Neural cell (in vitro differentiated cells): ENCODE measurements around the gene TNFRSF12A. TPM values are rescaled to one million over a fixed set of nuclear protein-coding genes. Genes with fewer than 3 reads are reported as not detected.

Source experiments
- H2AFZ ChIP-seq: fragments of 200-600, 300-800 bp; sonication (generic), shearing (Covaris generic); 2 replicates; pipeline ENCODE4 v1.6.0; 2014; ENCODE audit warnings: low read depth, mild to moderate bottlenecking, antibody characterized with exemption, low read length, moderate library complexity
- H3F3A ChIP-seq: fragments of 200-600 bp; shearing (Covaris generic); 2 replicates; pipeline ENCODE4 v1.6.1; 2016; ENCODE audit warnings: mild to moderate bottlenecking, moderate library complexity, mixed read lengths, antibody characterized with exemption, low read length; ENCODE audit not compliant: insufficient read depth, poor library complexity, severe bottlenecking
- H3K27ac ChIP-seq: fragments of 200-600, 300-800 bp; sonication (generic), shearing (Covaris generic); 2 replicates; pipeline ENCODE4 v1.5.1; 2014; ENCODE audit warnings: mild to moderate bottlenecking, low read length, moderate library complexity
- H3K27me3 ChIP-seq: fragments of 300-800, 200-600 bp; sonication (generic), shearing (Covaris generic); 2 replicates; pipeline ENCODE4 v1.6.0; 2014; ENCODE audit warnings: mild to moderate bottlenecking, low read depth, low read length, moderate library complexity; ENCODE audit not compliant: insufficient read depth
- H3K36me3 ChIP-seq: fragments of 300-800, 200-600 bp; sonication (generic), shearing (Covaris generic); 2 replicates; pipeline ENCODE4 v1.5.1; 2014; ENCODE audit warnings: mild to moderate bottlenecking, antibody characterized with exemption, low read length, moderate library complexity; ENCODE audit not compliant: insufficient read depth
- H3K4me2 ChIP-seq: fragments of 300-800, 200-600 bp; sonication (generic), shearing (Covaris generic); 2 replicates; pipeline ENCODE4 v1.6.0; 2014; ENCODE audit warnings: mild to moderate bottlenecking, low read length
- H3K4me3 ChIP-seq: fragments of 300-800, 200-600 bp; sonication (generic), shearing (Covaris generic); 2 replicates; pipeline ENCODE4 v1.5.1; 2014; ENCODE audit warnings: mild to moderate bottlenecking, low read length, moderate library complexity
- H3K79me2 ChIP-seq: fragments of 200-600 bp; shearing (Covaris generic); replicated peaks from 2 replicates; pipeline ENCODE4 v1.6.0; 2014; ENCODE audit warnings: mild to moderate bottlenecking, low read length, moderate library complexity; ENCODE audit not compliant: insufficient read depth
- H3K9ac ChIP-seq: fragments of 300-800, 200-600 bp; sonication (generic), shearing (Covaris generic); 2 replicates; pipeline ENCODE4 v1.6.1; 2016; ENCODE audit warnings: mild to moderate bottlenecking, low read length, mixed read lengths
- H3K9me2 ChIP-seq: fragments of 200-600 bp; shearing (Covaris generic); 2 replicates; pipeline ENCODE4 v1.6.1; 2016; ENCODE audit warnings: mild to moderate bottlenecking, low read length, mixed read lengths; ENCODE audit not compliant: insufficient read depth
- H3K9me3 ChIP-seq: fragments of 200-600, 300-800 bp; sonication (generic), shearing (Covaris generic); 2 replicates; pipeline ENCODE4 v1.6.1; 2016; ENCODE audit warnings: mild to moderate bottlenecking, mixed run types, low read length, moderate library complexity, mixed read lengths
- H4K20me1 ChIP-seq: fragments of 200-600 bp; shearing (Covaris generic); 2 replicates; pipeline ENCODE4 v1.6.1; 2016; ENCODE audit warnings: mild to moderate bottlenecking, mixed run types; ENCODE audit not compliant: insufficient read depth
- CTCF ChIP-seq: fragments of 450-650 bp; IDR thresholded peaks from 2 replicates; pipeline ENCODE4 v1.5.1; 2014; ENCODE audit warnings: antibody characterized with exemption, mild to moderate bottlenecking, moderate library complexity; ENCODE audit not compliant: poor library complexity, severe bottlenecking
- EP300 ChIP-seq: fragments of 450-650 bp; conservative IDR thresholded peaks from 2 replicates; pipeline ENCODE4 v1.6.1; 2014; ENCODE audit warnings: antibody characterized with exemption, mild to moderate bottlenecking, moderate library complexity; ENCODE audit not compliant: poor library complexity, severe bottlenecking
- EZH2 ChIP-seq: fragments of 200-600, 300-800 bp; shearing (Covaris generic), sonication (generic); IDR thresholded peaks from 2 replicates; pipeline ENCODE4 v1.6.1; 2014; ENCODE audit warnings: antibody characterized with exemption, low read length, borderline replicate concordance, mild to moderate bottlenecking; ENCODE audit not compliant: insufficient read depth, poor library complexity, severe bottlenecking
- MXI1 ChIP-seq: fragments of 450-650 bp; conservative IDR thresholded peaks from 2 replicates; pipeline ENCODE4 v1.6.1; 2014; ENCODE audit warnings: antibody characterized with exemption, mild to moderate bottlenecking; ENCODE audit not compliant: poor library complexity, severe bottlenecking
- POLR2AphosphoS5 ChIP-seq: IDR thresholded peaks from 2 replicates; pipeline ENCODE4 v1.6.1; 2012
- RAD21 ChIP-seq: fragments of 450-650 bp; conservative IDR thresholded peaks from 2 replicates; pipeline ENCODE4 v1.6.1; 2014; ENCODE audit warnings: antibody characterized with exemption, mild to moderate bottlenecking, moderate library complexity
- REST ChIP-seq: IDR thresholded peaks from 2 replicates; pipeline ENCODE4 v1.6.1; 2012; ENCODE audit warnings: borderline replicate concordance
- SMC3 ChIP-seq: fragments of 450-650 bp; conservative IDR thresholded peaks from 2 replicates; pipeline ENCODE4 v1.6.1; 2014; ENCODE audit warnings: antibody characterized with exemption, mild to moderate bottlenecking, moderate library complexity; ENCODE audit not compliant: poor library complexity
- TAF1 ChIP-seq: IDR thresholded peaks from 2 replicates; pipeline ENCODE4 v1.6.1; 2012; ENCODE audit warnings: low read depth
- polyA plus RNA-seq: library from polyadenylated mRNA; depleted of rRNA; stranded (reverse); fragments of >200 nt; gene quantifications from 2 replicates; pipeline ENCODE4 v1.2.3, GENCODE V29; 2014

The TNFRSF12A gene
- polyA plus RNA-seq, 1 donor from 2014 or later = 2.3 TPM

GRCh38 chr16:3045758-3046640, 25.8 kb downstream of the TNFRSF12A start, which contains the start of gene MMP25:
TSS of gene MMP25 (plus strand) at chr16:3046561. CDS start at chr16:3046918, 357 bp downstream.
- no peaks in the 10 kb centered on the region for H4K20me1 ChIP-seq
- no peak within 1 kb of the TSS for H3K9ac ChIP-seq
- peaks cover 79% of the 10 kb centered on the region for H3K27me3 ChIP-seq
- no peaks in the 10 kb centered on the region for H3K79me2 ChIP-seq
- H3F3A ChIP-seq = no peaks in the 10 kb centered on the region
- H3K4me3 ChIP-seq = peak within 1 kb of the TSS; percentile 65
- TF ChIP-seq RAD21 = no peak
- no peak for TF ChIP-seq TAF1
- peak; percentile 42 for TF ChIP-seq POLR2AphosphoS5
- peak; percentile 25 for TF ChIP-seq MXI1
- TF ChIP-seq SMC3 = no peak
- H3K9me2 ChIP-seq = no peaks in the 10 kb centered on the region
- no peaks in the 10 kb centered on the region for H3K36me3 ChIP-seq
- H3K4me2 ChIP-seq = peak within 1 kb of the TSS; percentile 49
- no peaks in the 10 kb centered on the region for H3K9me3 ChIP-seq
- H2AFZ ChIP-seq = no peak within 1 kb of the TSS
- no peak within 1 kb of the TSS for H3K27ac ChIP-seq

- Histone ChIP-seq H3F3A (no peaks in the 10 kb centered on the region), H3K79me2 (no peaks in the 10 kb centered on the region), H3K9ac (no peak overlapping the region), H2AFZ (no peak overlapping the region), H3K9me3 (no peaks in the 10 kb centered on the region), H3K27ac (no peak overlapping the region), H3K4me2 (no peak overlapping the region), H4K20me1 (no peaks in the 10 kb centered on the region), H3K9me2 (no peaks in the 10 kb centered on the region), H3K4me3 (peak overlapping the region; percentile 65), H3K36me3 (no peaks in the 10 kb centered on the region), H3K27me3 (peaks cover 75% of the 10 kb centered on the region)
- TF ChIP-seq RAD21 (no peak), EZH2 (peak; percentile 68), TAF1 (no peak), EP300 (no peak)
Observed at GRCh38 chr16:3046641-3047386, 26.6 kb downstream of the TNFRSF12A start.

- H3F3A ChIP-seq = no peaks in the 10 kb centered on the region
- no peaks in the 10 kb centered on the region for H3K36me3 ChIP-seq
- H3K27me3 ChIP-seq = peaks cover 73% of the 10 kb centered on the region
- no peaks in the 10 kb centered on the region for H3K9me3 ChIP-seq
- H3K4me2 ChIP-seq = no peak overlapping the region
- H3K4me3 ChIP-seq = no peak overlapping the region
- no peaks in the 10 kb centered on the region for H3K79me2 ChIP-seq
- H3K9ac ChIP-seq = no peak overlapping the region
- H3K27ac ChIP-seq = no peak overlapping the region
- no peak for TF ChIP-seq RAD21
- TF ChIP-seq POLR2AphosphoS5 = no peak
- no peak for TF ChIP-seq REST
- TF ChIP-seq CTCF = no peak
- no peak for TF ChIP-seq EP300
- no peak for TF ChIP-seq EZH2
- no peak for TF ChIP-seq TAF1
- no peak for TF ChIP-seq SMC3
- TF ChIP-seq MXI1 = no peak
- no peaks in the 10 kb centered on the region for H4K20me1 ChIP-seq
- H3K9me2 ChIP-seq = no peaks in the 10 kb centered on the region
- no peak overlapping the region for H2AFZ ChIP-seq
Observed at GRCh38 chr16:3047387-3047720, 27.2 kb downstream of the TNFRSF12A start.
